CD4-positive, alpha-beta T cell treated with Interleukin-21 for 1 hour (primary cell): ENCODE measurements around the gene YES1.

Experiments
- DNase-seq: peaks from one replicate; pipeline ENCODE4 v3.0.0-alpha.2; 2020

The YES1 gene

GRCh38 chr18:811892-812375 is at the start of gene YES1:
Gene YES1 (minus strand): TSS chr18:812242. CDS start chr18:756827, 55,415 bp downstream.
- no peak for DNase-seq

- DNase-seq: no peak
These were observed 45.9 kb upstream of the YES1 start for GRCh38 chr18:857986-858385.

DNA sequence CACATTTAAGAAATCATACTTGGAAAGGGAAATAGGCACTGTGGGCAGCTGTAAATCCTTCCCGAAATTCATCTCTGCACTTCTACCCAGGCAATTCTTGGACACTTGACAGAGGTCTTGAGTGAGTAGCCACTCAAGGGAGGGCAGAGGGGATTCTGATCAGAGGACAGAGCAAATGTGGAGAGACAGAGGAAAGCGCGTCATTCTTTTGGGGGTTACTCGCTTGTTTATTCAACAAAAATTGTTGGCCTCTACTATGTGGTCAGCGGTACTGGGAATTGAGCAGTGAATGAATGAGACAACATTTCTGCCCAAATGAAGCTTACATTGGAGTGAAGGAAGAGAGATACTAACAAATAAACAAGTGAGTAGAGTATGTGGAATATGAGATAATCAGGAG is 41.4 kb upstream of the YES1 start:
- DNase-seq: no peak

GRCh38 chr18:850960-851359 is 38.9 kb upstream of the YES1 start:
- DNase-seq: no peak

- no peak for DNase-seq
These were observed 37.0 kb upstream of the YES1 start for GRCh38 chr18:849021-849420.

GRCh38 chr18:848062-848861 is 36.2 kb upstream of the YES1 start:
- DNase-seq: no peak

DNA sequence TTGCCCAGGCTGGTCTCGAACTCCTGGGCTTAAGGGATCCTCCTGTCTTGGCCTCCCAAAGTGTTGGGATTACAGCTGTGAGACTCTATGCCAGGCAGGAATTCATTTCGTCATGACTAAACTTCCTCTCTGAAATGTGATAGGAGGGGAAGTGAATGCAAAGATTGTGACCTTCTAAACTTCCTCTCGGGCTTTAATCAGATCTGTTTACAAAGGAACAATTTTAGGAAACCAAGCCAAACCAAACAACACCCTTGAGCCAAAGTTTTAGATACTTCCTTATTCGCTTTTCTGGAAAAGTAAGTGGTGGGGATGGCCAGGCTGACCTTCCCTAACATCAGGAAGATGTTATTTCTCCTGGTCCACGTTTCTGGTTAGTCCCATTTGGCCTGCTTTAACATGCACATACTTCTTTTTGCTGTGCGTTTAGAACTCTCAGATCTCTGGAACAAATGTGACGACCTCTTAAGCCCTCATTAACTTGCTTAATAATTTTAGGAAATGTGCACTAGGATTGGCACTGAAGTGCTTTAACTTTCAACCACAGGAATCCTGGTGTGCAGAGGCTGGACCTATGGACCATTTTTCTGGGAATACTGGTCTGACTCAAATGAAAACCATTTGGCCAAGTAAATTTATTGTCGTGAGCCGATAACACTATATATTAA is 33.2 kb upstream of the YES1 start:
- DNase-seq: no peak

- no peak for DNase-seq
These were observed 29.8 kb upstream of the YES1 start for GRCh38 chr18:841647-842370.

- no peak for DNase-seq
These were observed 28.5 kb upstream of the YES1 start for GRCh38 chr18:840516-840915.

- DNase-seq: no peak
These were observed 28.0 kb upstream of the YES1 start for GRCh38 chr18:840023-840408.

DNA sequence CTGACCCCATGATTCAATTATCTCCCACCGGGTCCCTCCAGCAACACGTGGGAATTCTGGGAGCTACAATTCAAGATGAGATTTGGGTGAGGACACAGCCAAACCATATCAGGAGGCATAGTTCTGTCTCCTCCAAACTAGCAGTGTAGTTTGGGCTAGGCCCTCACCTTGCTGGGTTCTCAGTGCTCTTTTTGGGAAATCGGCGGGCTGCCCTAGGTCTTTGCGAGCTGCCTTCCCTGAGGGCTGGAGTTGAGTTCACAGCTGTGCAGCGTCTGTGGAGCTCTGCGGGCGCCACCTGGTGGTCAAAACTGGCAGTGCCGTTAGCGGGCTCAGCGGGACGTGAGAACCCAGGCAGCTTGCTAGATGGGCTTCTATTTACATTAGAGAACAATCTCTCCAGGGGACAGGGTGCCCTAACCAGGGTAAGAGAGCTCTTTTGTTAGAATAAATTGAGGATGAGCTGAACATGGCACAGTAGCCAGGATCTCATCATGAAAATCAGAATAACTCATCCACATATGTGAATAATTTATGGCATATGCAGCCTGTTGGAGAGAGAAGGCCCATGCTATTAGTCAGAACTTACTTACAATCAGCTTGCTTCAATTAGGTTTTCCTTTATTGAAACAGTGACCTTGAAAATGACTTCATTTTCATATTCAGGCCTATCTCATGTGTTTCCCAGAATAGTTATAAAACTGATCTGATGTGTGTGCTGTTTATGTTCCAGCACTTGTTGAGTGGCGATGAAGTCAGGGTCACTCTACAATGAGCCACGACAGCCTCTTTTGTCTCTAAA is 27.4 kb upstream of the YES1 start:
- DNase-seq: peak; percentile 80

GRCh38 chr18:837922-838321 is 25.9 kb upstream of the YES1 start:
- no peak for DNase-seq

DNA sequence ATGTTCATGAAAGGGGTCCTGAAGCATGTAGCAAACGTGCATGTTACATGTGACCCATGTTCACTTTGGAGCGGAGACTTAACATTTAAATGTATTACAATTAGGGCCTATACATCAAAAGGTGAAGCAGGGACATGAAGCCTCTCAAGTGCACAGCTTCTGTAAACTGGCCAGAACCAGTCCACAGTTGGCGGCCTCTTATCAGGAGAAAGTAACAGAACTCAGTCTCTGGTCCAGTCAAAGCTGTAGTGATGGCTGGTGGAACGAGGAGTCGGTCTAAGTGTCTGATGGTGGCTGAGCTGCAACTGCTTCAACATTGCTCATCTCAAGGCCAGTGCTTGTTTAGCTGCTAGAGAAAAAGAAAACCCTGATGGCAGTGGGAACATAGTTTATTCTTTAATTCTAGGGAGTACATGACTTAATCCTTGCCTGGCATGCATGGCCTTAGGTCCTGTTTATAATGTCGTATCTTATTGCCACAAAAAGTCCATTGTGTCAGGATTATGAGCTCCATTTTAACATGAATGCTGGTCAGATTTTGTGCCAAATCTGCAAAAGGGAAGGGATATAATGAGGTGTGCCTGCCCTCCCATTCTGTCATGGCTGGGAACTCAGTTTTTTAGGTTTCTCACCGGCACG is 22.2 kb upstream of the YES1 start:
- no peak for DNase-seq

GRCh38 chr18:833197-833596 is 21.2 kb upstream of the YES1 start:
- DNase-seq: no peak

GRCh38 chr18:832085-832681 is 20.1 kb upstream of the YES1 start:
- DNase-seq: peak; percentile 19

DNA sequence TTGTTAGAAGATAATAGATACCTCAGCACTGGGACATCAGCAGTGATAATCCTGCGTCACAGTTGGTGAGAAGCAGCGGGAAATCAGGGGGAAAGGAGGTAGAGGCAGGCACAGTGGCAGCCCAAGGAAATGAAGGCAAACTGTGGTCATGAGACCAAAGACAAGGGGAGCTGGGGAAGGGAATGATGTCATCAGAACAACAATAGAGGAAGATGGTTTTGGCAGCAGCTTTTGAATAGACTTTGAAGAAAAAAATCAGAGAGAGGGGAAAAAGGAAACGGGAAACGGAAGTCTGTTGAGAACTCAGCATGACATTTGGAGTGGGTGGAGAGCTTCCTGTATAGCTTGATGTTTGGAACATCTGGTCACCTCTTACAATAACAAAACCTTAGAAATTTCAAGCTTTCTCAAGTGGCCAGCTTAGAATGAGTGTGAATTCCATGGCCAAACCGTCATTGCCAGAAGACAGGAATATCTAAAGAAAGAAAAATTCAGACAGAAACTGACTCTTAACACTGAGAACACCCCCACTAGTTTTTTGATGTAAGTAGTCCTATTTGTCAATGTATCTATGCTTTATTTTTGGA is 18.4 kb upstream of the YES1 start:
- DNase-seq: peak; percentile 70

- DNase-seq: no peak
These were observed 17.4 kb upstream of the YES1 start for GRCh38 chr18:829432-829831.

DNA sequence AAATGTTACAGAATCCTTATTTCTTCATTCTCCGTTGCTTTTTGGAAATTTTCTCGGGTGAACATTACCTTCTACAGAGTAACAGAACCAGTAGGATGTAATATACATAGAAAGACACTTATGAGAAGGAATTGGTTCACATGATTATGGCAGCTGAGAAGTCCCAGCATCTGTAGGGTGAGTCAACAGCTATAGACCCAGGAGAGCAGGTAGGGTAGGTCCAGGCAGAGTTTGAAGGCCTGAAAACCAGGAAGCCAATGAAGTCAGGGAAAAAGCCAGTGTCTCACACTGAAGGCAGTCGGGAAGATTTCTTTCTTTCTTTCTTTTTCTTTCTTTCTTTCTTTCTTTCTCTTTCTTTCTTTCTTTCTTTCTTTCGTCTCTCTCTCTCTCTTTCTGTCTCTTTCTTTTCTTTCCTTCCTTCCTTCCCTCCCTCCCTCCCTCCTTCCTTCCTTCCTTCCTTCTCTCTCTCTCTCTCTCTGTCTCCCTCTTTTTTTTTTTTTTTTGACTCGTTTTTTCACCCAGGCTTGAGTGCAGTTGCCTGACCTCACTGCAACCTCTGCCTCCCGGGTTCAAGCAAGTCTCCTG is 15.1 kb upstream of the YES1 start:
- DNase-seq: no peak

DNA sequence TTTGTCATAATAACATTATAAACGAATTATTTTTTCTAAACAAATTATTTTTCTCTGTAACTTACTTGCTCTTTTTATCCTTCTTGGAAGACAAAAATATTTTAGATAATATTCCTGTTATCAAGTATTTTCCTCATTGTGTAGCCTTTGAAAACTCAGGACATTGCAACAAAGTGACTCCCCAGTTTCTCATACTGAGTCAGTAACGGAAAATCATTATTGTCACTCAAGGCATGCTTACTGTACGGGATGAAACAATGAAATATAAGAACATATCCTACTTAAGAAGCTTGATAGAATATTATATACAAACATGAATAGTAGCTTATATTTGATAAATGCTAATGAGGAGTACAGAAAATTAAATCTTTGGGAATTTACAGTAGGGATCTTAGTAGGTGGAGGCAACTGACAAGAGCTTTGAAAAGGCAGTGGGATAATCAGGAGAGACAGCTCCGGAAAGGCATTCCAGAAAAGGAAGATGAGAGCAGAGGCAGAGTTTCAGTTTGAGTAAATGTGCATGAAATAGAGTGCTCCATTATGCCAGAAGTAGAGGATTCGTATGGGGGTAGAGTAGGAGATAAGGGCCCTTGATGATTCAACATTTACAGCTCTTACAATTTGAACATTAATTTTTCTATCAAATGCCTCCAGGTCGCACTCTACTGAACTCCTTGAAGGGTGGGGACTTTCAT is 14.0 kb upstream of the YES1 start:
- DNase-seq: no peak

GRCh38 chr18:824179-824578 is 12.1 kb upstream of the YES1 start:
- DNase-seq: no peak
